Measurements from ENCODE around the gene CNR1. TPM values are rescaled to one million over a fixed set of nuclear protein-coding genes. Genes with fewer than 3 reads are reported as not detected.

The CNR1 gene
- total and polyA plus RNA-seq, 10 donors: 1.7 to 5.7 (median 2.9) TPM

- 65 to 87% (median 71%) methylated on average over 1 of the region's 1 CpG for WGBS, 5 donors
- H3K27ac ChIP-seq: no peak overlapping the region
- intact Hi-C loops (cut with DNase I; ENCODE audit: low total_unique reads): no loop called here
- no peaks in the 10 kb centered on the region for H3K36me3 ChIP-seq
- no peak for DNase-seq
- no peaks in the 10 kb centered on the region for H3K9me3 ChIP-seq
- peaks cover 0 to 13% (median 3%) of the 10 kb centered on the region in 6 donors for H3K4me1 ChIP-seq
- no peak overlapping the region for H3K4me3 ChIP-seq
- TF ChIP-seq POLR2A (IDR thresholded peaks at IDR 0.05) (no peak), POLR2AphosphoS5 (IDR thresholded peaks at IDR 0.05) (no peak), CTCF (IDR thresholded peaks at IDR 0.05 in 8 of 11, conservative IDR thresholded peaks at IDR 0.05 in 3 of 11) (no peak)
- H3K27me3 ChIP-seq (replicated peaks in 1 of 7): no peaks in the 10 kb centered on the region
Observed at GRCh38 chr6:88133718-88134117, 32.4 kb downstream of the CNR1 start.

GRCh38 chr6:88124925-88125557 is 41.1 kb downstream of the CNR1 start:
- H3K4me3 ChIP-seq: no peak overlapping the region
- H3K27me3 ChIP-seq (replicated peaks in 1 of 7): no peaks in the 10 kb centered on the region
- WGBS, 5 donors: 74 to 84% (median 78%) methylated on average over 3 of the region's 3 CpGs
- intact Hi-C loops (cut with DNase I; ENCODE audit: low total_unique reads): no loop called here
- H3K4me1 ChIP-seq: no peaks in the 10 kb centered on the region
- peaks cover 0 to 38% (median 33%) of the 10 kb centered on the region in 8 donors for H3K9me3 ChIP-seq
- no peaks in the 10 kb centered on the region for H3K36me3 ChIP-seq
- DNase-seq: no peak
- TF ChIP-seq POLR2AphosphoS5 (IDR thresholded peaks at IDR 0.05) (no peak), POLR2A (IDR thresholded peaks at IDR 0.05) (no peak), CTCF (IDR thresholded peaks at IDR 0.05 in 8 of 11, conservative IDR thresholded peaks at IDR 0.05 in 3 of 11) (no peak)
- H3K27ac ChIP-seq: no peak overlapping the region

GRCh38 chr6:88120635-88121034 is 45.5 kb downstream of the CNR1 start:
- TF ChIP-seq CTCF (IDR thresholded peaks at IDR 0.05 in 8 of 11, conservative IDR thresholded peaks at IDR 0.05 in 3 of 11): no peak
- TF ChIP-seq POLR2AphosphoS5 (IDR thresholded peaks at IDR 0.05): no peak
- no peak for TF ChIP-seq POLR2A (IDR thresholded peaks at IDR 0.05)
- no peak overlapping the region for H3K27ac ChIP-seq
- no peaks in the 10 kb centered on the region for H3K36me3 ChIP-seq
- peaks cover 0 to 30% (median 27%) of the 10 kb centered on the region in 8 donors for H3K9me3 ChIP-seq
- intact Hi-C loops (cut with DNase I; ENCODE audit: low total_unique reads): no loop called here
- H3K4me3 ChIP-seq: no peak overlapping the region
- WGBS, 5 donors: 65 to 76% (median 73%) methylated on average over 1 of the region's 1 CpG
- H3K4me1 ChIP-seq: no peaks in the 10 kb centered on the region
- DNase-seq: no peak
- no peaks in the 10 kb centered on the region for H3K27me3 ChIP-seq (replicated peaks in 1 of 7)

GRCh38 chr6:88119769-88120168 is 46.4 kb downstream of the CNR1 start:
- no peak for DNase-seq
- H3K36me3 ChIP-seq: no peaks in the 10 kb centered on the region
- no peak overlapping the region for H3K27ac ChIP-seq
- no peaks in the 10 kb centered on the region for H3K4me1 ChIP-seq
- H3K9me3 ChIP-seq: peaks cover 0 to 21% (median 18%) of the 10 kb centered on the region in 8 donors
- TF ChIP-seq CTCF (IDR thresholded peaks at IDR 0.05 in 8 of 11, conservative IDR thresholded peaks at IDR 0.05 in 3 of 11): no peak
- no peak for TF ChIP-seq POLR2AphosphoS5 (IDR thresholded peaks at IDR 0.05)
- no peak for TF ChIP-seq POLR2A (IDR thresholded peaks at IDR 0.05)
- no peak overlapping the region for H3K4me3 ChIP-seq
- WGBS, 5 donors: 52 to 60% (median 57%) methylated on average over 2 of the region's 2 CpGs
- intact Hi-C loops (cut with DNase I; ENCODE audit: low total_unique reads): no loop called here
- no peaks in the 10 kb centered on the region for H3K27me3 ChIP-seq (replicated peaks in 1 of 7)
